ENCODE measurements around the gene RBFOX1.

The RBFOX1 gene

DNA sequence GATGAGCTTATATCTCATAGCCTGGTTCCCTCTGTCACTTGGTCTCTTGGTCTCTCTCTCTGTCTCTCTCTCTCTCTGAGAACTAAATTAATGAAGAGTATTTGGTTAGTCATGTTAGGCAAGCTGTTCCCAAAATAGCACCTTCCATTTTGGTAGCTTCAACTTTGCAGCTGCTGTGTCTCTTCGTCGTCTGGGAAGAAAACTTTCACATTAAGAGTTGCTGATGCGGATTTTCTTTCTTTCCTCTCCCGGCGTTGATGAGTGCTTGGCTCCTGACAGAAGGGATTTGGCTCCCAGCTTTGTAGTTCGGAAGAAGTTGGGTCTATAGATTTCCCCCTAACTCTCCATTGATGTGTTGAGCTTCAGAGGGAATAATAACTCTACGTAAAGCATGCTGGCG lies at the start of gene RBFOX1:
RBFOX1 (plus strand) TSS at position 235 of the 400 bp plus-strand sequence.
- no peak within 1 kb of the TSS for H3K4me3 ChIP-seq
- TF ChIP-seq EZH2 (IDR thresholded peaks at IDR 0.05) = no peak
- TF ChIP-seq FOXP2 (optimal IDR thresholded peaks at IDR 0.05; ENCODE audit: control extremely low read depth, extremely low read length, insufficient read depth) = no peak

DNA sequence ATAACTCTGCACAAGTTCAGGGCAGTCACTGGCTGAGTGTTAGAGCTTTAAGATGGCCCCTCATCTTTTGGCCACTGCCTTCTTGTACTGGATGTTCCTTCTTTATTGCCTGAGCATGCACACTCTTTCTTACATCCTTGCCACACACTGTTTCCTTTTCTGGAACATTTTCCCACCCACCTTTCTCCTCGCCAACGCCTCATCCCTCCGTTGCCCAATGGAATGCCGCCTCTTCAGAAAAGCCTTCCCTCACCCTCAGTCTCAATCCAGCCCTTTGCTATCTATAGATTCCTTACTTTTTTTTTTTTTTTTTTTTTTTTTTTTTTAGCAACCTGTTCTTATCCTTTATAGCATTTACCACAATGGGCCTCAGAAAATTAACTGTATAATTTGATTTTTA lies 47.9 kb upstream of the RBFOX1 start:
- no peaks in the 10 kb centered on the region for H3K36me3 ChIP-seq (ENCODE audit: insufficient read depth, low read length)
- no peaks in the 10 kb centered on the region for H3K9me3 ChIP-seq (ENCODE audit: low read depth, low read length)
- H3K9ac ChIP-seq (ENCODE audit: insufficient read length) = no peak overlapping the region
- no peak overlapping the region for H3K4me3 ChIP-seq
- TF ChIP-seq POLR2AphosphoS5 (IDR thresholded peaks at IDR 0.05; ENCODE audit: borderline replicate concordance, low read depth, low read length) = no peak
- no peak for TF ChIP-seq EZH2 (IDR thresholded peaks at IDR 0.05)
- no peak for DNase-seq (ENCODE audit: low read depth, low spot score)
- no peak overlapping the region for H3K27ac ChIP-seq

More for the DNA sequence above, at the start of gene RBFOX1:
- no peak within 1 kb of the TSS for H3K27ac ChIP-seq
- H3K36me3 ChIP-seq (ENCODE audit: insufficient read depth, low read length) = no peaks in the 10 kb centered on the region
- no peak within 1 kb of the TSS for H3K9ac ChIP-seq (ENCODE audit: insufficient read length)
- DNase-seq (ENCODE audit: low read depth, low spot score) = no peak
- H3K9me3 ChIP-seq (ENCODE audit: low read depth, low read length) = no peaks in the 10 kb centered on the region

DNA sequence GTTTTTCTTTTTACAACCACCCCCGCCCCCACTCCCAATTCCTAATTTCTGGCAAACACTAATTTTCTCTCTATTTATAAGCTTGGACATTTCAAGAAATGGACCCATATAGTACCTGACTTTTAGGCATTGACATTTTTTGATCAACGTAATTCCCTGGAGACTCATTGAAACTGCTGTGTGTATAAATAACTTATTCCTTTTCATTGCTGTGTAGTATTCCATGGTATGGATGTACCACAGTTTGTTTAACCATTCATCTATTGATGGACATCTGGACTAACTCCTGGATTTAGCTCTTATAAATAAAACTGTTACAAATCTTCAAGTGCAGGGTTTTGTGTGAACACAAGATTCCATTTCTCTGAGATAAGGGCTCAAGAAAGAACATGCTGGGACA lies 47.1 kb upstream of the RBFOX1 start:
- Histone ChIP-seq H3K4me3 (no peak overlapping the region), H3K9ac (ENCODE audit: insufficient read length) (no peak overlapping the region), H3K27ac (no peak overlapping the region), H3K9me3 (ENCODE audit: low read depth, low read length) (no peaks in the 10 kb centered on the region), H3K36me3 (ENCODE audit: insufficient read depth, low read length) (no peaks in the 10 kb centered on the region)
- no peak for DNase-seq (ENCODE audit: low read depth, low spot score)
- no peak for TF ChIP-seq EZH2 (IDR thresholded peaks at IDR 0.05)
- no peak for TF ChIP-seq POLR2AphosphoS5 (IDR thresholded peaks at IDR 0.05; ENCODE audit: borderline replicate concordance, low read depth, low read length)
- no peak for TF ChIP-seq FOXP2 (optimal IDR thresholded peaks at IDR 0.05; ENCODE audit: control extremely low read depth, extremely low read length, insufficient read depth)

DNA sequence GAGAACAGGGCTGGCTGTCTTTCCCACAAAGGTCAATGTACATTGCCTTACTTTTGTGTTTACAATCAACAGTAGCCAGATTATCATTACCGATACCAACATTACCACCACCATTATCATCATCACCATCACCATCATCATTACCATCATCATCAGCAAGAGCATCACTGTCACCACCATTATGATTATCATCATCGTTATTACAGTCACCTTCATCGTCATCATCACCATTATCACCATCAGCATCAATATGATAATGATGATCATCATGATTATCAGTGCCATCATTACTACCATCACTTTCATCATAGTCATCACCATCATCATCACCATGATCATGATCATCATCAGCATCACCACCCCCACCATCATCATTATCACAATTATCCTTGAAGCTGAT lies 43.3 kb upstream of the RBFOX1 start:
- TF ChIP-seq FOXP2 (optimal IDR thresholded peaks at IDR 0.05; ENCODE audit: control extremely low read depth, extremely low read length, insufficient read depth) (no peak), POLR2AphosphoS5 (IDR thresholded peaks at IDR 0.05; ENCODE audit: borderline replicate concordance, low read depth, low read length) (no peak), EZH2 (IDR thresholded peaks at IDR 0.05) (no peak)
- no peaks in the 10 kb centered on the region for H3K36me3 ChIP-seq (ENCODE audit: insufficient read depth, low read length)
- no peak for DNase-seq (ENCODE audit: low read depth, low spot score)
- H3K4me3 ChIP-seq = no peak overlapping the region
- no peak overlapping the region for H3K9ac ChIP-seq (ENCODE audit: insufficient read length)
- H3K9me3 ChIP-seq (ENCODE audit: low read depth, low read length) = no peaks in the 10 kb centered on the region
- no peak overlapping the region for H3K27ac ChIP-seq

DNA sequence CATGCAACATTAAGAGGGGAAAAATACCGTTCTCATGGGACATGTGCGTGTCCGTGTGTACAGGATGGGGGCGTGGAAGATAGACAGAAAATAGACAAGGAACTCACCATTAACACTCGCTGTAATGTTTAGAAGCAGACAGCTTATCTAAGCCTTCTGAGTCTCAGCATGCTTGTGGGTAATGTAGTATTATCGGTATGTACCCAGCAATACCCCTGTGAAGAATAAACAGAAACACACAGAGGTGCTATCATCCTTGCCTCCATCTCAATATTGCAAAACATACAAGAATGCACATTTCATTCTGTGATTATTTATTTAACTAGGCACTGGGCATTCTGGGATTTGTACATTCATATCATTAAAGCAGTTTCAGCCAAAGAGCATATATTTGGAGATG lies 42.0 kb upstream of the RBFOX1 start:
- no peaks in the 10 kb centered on the region for H3K9me3 ChIP-seq (ENCODE audit: low read depth, low read length)
- H3K27ac ChIP-seq = no peak overlapping the region
- DNase-seq (ENCODE audit: low read depth, low spot score) = no peak
- TF ChIP-seq EZH2 (IDR thresholded peaks at IDR 0.05) = no peak
- TF ChIP-seq POLR2AphosphoS5 (IDR thresholded peaks at IDR 0.05; ENCODE audit: borderline replicate concordance, low read depth, low read length) = no peak
- TF ChIP-seq FOXP2 (optimal IDR thresholded peaks at IDR 0.05; ENCODE audit: control extremely low read depth, extremely low read length, insufficient read depth) = no peak
- H3K9ac ChIP-seq (ENCODE audit: insufficient read length) = no peak overlapping the region
- no peak overlapping the region for H3K4me3 ChIP-seq
- H3K36me3 ChIP-seq (ENCODE audit: insufficient read depth, low read length) = no peaks in the 10 kb centered on the region

DNA sequence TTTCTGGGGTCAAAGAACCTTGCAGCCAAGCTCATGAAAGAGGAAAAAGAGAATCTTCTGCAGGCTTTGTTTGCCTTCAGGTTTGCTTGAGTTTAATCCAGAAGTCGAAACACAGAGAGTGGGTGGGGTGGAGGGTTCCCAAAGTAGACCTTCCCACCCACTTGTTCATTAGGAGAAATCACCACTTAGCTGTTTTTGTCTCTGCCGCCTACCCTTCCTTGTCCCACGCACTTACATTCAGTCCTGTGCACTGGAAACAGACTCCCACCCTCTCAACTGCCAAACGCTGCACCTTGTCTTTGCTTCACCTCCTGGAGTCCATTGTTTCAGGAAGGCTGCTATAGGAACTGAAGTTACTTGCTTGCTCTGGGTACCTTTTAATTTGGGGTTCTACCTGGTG lies 38.6 kb upstream of the RBFOX1 start:
- no peaks in the 10 kb centered on the region for H3K36me3 ChIP-seq (ENCODE audit: insufficient read depth, low read length)
- no peaks in the 10 kb centered on the region for H3K9me3 ChIP-seq (ENCODE audit: low read depth, low read length)
- H3K27ac ChIP-seq = no peak overlapping the region
- H3K9ac ChIP-seq (ENCODE audit: insufficient read length) = no peak overlapping the region
- DNase-seq (ENCODE audit: low read depth, low spot score) = no peak
- TF ChIP-seq FOXP2 (optimal IDR thresholded peaks at IDR 0.05; ENCODE audit: control extremely low read depth, extremely low read length, insufficient read depth) (no peak), EZH2 (IDR thresholded peaks at IDR 0.05) (no peak), POLR2AphosphoS5 (IDR thresholded peaks at IDR 0.05; ENCODE audit: borderline replicate concordance, low read depth, low read length) (no peak)
- no peak overlapping the region for H3K4me3 ChIP-seq

DNA sequence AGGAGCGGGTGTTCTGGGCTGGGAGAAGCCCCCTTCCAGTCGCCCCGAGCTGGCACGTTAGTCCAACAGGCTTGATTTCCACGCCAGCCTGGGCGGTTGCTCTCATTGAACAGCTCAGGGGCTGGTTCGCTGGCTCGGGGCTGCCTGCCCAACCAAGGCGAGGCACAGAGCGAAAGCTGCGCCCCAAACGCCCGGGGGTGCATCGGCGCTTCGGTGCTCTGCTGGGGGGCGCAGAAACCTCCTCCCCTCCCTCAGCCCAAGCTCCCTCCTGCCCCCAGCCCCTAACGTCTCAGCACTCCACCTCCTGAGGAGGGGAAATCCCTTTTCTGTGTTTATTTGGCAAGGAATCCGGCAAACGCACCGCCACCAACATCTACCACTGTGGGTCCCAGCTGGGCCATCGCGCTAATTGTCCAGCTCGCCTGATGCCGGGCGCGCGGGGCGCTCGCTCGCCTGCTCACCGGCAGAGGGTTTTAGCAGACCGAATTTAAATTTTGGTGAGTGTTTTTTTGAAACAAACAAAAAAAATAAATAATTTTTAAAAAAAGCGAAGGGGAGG lies 29.5 kb upstream of the RBFOX1 start:
- TF ChIP-seq FOXP2 (optimal IDR thresholded peaks at IDR 0.05; ENCODE audit: control extremely low read depth, extremely low read length, insufficient read depth) (no peak), EZH2 (IDR thresholded peaks at IDR 0.05) (no peak), POLR2AphosphoS5 (IDR thresholded peaks at IDR 0.05; ENCODE audit: borderline replicate concordance, low read depth, low read length) (no peak)
- Histone ChIP-seq H3K27ac (no peak overlapping the region), H3K36me3 (ENCODE audit: insufficient read depth, low read length) (no peaks in the 10 kb centered on the region), H3K9ac (ENCODE audit: insufficient read length) (no peak overlapping the region), H3K9me3 (ENCODE audit: low read depth, low read length) (no peaks in the 10 kb centered on the region), H3K4me3 (no peak overlapping the region)
- DNase-seq (ENCODE audit: low read depth, low spot score) = no peak

DNA sequence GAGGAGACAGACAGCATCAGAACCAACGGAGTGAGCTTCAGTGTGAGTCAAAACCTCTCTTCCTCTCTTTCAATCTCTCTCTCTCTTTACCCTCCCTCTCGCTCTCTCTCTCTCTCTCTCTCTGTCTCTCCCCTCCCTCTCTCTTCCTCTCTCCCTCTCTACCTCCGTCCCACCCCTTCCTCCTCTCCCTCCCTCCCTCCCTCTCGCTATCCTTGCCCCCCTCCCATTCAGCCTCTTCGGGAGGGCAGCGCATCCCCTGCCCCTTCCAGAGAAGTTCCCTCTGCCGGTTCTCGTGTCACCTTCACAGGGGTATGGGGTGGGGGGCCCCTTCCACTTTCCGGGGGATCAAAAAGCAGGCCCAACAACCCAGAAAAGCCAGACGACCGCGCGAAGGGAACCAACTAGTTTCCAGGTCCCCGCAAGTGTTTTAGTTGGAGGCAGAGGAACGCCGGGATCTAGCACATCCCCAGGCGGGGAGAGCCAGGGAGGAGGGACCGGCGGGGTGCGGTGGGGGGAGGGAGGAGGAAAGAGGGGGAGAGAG lies 28.9 kb upstream of the RBFOX1 start:
- no peak overlapping the region for H3K4me3 ChIP-seq
- H3K9me3 ChIP-seq (ENCODE audit: low read depth, low read length) = no peaks in the 10 kb centered on the region
- no peaks in the 10 kb centered on the region for H3K36me3 ChIP-seq (ENCODE audit: insufficient read depth, low read length)
- no peak for DNase-seq (ENCODE audit: low read depth, low spot score)
- H3K9ac ChIP-seq (ENCODE audit: insufficient read length) = no peak overlapping the region
- no peak overlapping the region for H3K27ac ChIP-seq
- no peak for TF ChIP-seq POLR2AphosphoS5 (IDR thresholded peaks at IDR 0.05; ENCODE audit: borderline replicate concordance, low read depth, low read length)
- no peak for TF ChIP-seq FOXP2 (optimal IDR thresholded peaks at IDR 0.05; ENCODE audit: control extremely low read depth, extremely low read length, insufficient read depth)
- no peak for TF ChIP-seq EZH2 (IDR thresholded peaks at IDR 0.05)

DNA sequence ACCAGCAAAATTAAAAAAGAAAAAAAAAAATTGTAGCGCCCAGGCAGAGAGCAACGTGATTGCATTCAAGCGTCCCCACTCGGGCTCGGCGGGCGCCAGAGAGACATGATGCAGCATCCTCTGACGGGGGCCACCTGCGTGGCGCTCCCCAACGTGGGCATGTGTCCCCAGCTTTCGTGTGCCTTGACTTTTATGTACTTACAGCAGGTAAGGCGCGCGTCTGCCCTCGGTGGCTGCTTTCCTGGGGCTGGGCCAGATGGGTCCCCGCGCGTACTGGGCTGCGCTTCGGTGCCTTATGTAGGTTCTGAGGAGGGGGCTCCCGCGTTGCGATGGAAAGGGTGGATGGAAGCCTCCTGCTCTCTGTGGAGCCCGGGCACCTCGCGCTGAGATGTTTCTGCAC lies 28.4 kb upstream of the RBFOX1 start:
- Histone ChIP-seq H3K27ac (no peak overlapping the region), H3K9me3 (ENCODE audit: low read depth, low read length) (no peaks in the 10 kb centered on the region), H3K4me3 (no peak overlapping the region), H3K9ac (ENCODE audit: insufficient read length) (no peak overlapping the region), H3K36me3 (ENCODE audit: insufficient read depth, low read length) (no peaks in the 10 kb centered on the region)
- no peak for DNase-seq (ENCODE audit: low read depth, low spot score)
- TF ChIP-seq FOXP2 (optimal IDR thresholded peaks at IDR 0.05; ENCODE audit: control extremely low read depth, extremely low read length, insufficient read depth) (no peak), POLR2AphosphoS5 (IDR thresholded peaks at IDR 0.05; ENCODE audit: borderline replicate concordance, low read depth, low read length) (no peak), EZH2 (IDR thresholded peaks at IDR 0.05) (no peak)
